Heart left ventricle (tissue), 13 donors: ENCODE results near the gene SAP30.

ENCODE experiments used
- CTCF ChIP-seq, 12 donors: fragments of 200-600 bp; sonication (generic) in 4 of 12; IDR thresholded peaks; one replicate each; pipeline versions ENCODE4 v1.5.0 to v1.8.0; 2018 to 2022; ENCODE audit warnings: antibody characterized with exemption in 12 of 12, mild to moderate bottlenecking in 5 of 12
- POLR2A ChIP-seq, 2 donors: fragments of 450-650 bp; IDR thresholded peaks; one replicate each; pipeline ENCODE4 v1.6.1; 2017; ENCODE audit warnings: antibody characterized with exemption in 2 of 2, mild to moderate bottlenecking in 2 of 2, moderate library complexity in 2 of 2
- donor health status: ischemic (EF 13 %, LVEDD 7.1; RV severe dilation, severe dysfunction).
- donor health status: DM: no; HTN: yes; CAD: no.
- donor health status: DM: no; HTN: no; CAD: no.
- donor health status: ischemic (EF 25% LVEDD 6.9; RV normal size, moderate dysfunction).
- donor health status: ischemic (EF 25% LVEDD 5.7; RV mildly dilated, moderate dysfunction).
- donor health status: ischemic (EF 35%, LVEDD 5.7; RV mildly dilated, moderate dysfunction).
- donor health status: nonischemic (EF 11% LVEDD 7.7; RV severe dilation, severe dysfunction).
- donor health status: DM: yes; HTN: yes; CAD: no.
- donor health status: PGD.
- donor health status: ischemic (EF 29% LVEDD 5.4; RV normal size, mild dysfunction).
- donor health status: nonischemic (EF 23%, LVEDD 6.1; RV moderate dilation, normal function).

GRCh38 chr4:173424899-173425805 lies 54.4 kb downstream of the SAP30 start:
- TF ChIP-seq CTCF (IDR thresholded peaks at IDR 0.05) = no peak
- TF ChIP-seq POLR2A (IDR thresholded peaks at IDR 0.05) = no peak
